HCT116 (cell line): Measurements from ENCODE around the gene RALB. TPM values are rescaled to one million over a fixed set of nuclear protein-coding genes. Genes with fewer than 3 reads are reported as not detected.

Experiments
- ATAC-seq: fragments of 200-7000 bp; cut with Tn5 transposase; 2 replicates; pipeline ENCODE4 v1.9.1; 2020; ENCODE audit warnings: mild to moderate bottlenecking, moderate library complexity
- BruUV-seq: library from RNA; stranded (reverse); fragments of 400-500 nt; replicated peaks from 2 replicates; lab custom pipeline; 2021; lab: Mats Ljungman, UMichigan
- CTCF ChIA-PET: fragments of 300-600 bp; sonication (Branson Sonifier 250); formaldehyde crosslinking; loops from one replicate; lab custom pipeline; 2021; ENCODE audit warnings: antibody characterized with exemption; lab: Charles Lee
- POLR2A ChIA-PET: fragments of 300-600, 350-600 bp; sonication (Branson Sonifier 250); formaldehyde crosslinking; loops from one replicate; lab custom pipeline; 2021; ENCODE audit warnings: antibody characterized with exemption; lab: Charles Lee
- RAD21 ChIA-PET, 2 experiments: fragments of 300-600 bp; sonication (Branson Sonifier 250); formaldehyde crosslinking; loops; one replicate each; lab custom pipeline; 2023; ENCODE audit warnings: low total read pairs in 2 of 2; ENCODE audit not compliant: uncharacterized antibody in 2 of 2, unreplicated experiment in 2 of 2, low non-redundant PET in 1 of 2; lab: Charles Lee
- DNase-seq: peaks from one replicate; pipeline ENCODE4 v3.0.0-alpha.2; 2010; ENCODE audit warnings: low read depth, low spot score
- H2AFZ ChIP-seq: fragments of 200-600 bp; shearing (Covaris generic), sonication (generic); 2 replicates; pipeline ENCODE4 v1.6.1; 2017; ENCODE audit warnings: low read depth, mixed run types, mixed read lengths, antibody characterized with exemption, low read length; ENCODE audit not compliant: poor library complexity, severe bottlenecking
- H3K27ac ChIP-seq: 2 replicates; pipeline ENCODE4 v1.5.1; 2012; ENCODE audit warnings: low read depth, low read length
- H3K27me3 ChIP-seq: fragments of 200-600 bp; sonication (generic); 2 replicates; pipeline ENCODE4 v1.6.1; 2016; ENCODE audit warnings: mixed run types, low read length, mixed read lengths; ENCODE audit not compliant: insufficient read depth
- H3K36me3 ChIP-seq, 2 experiments: fragments of 200-500 bp in 1 of 2; fragments of 200-600 bp in 1 of 2; sonication (Bioruptor generic) in 1 of 2; sonication (generic) in 1 of 2; 2 replicates each; pipeline versions ENCODE4 v1.5.1 to v1.6.1; 2014 to 2016; ENCODE audit warnings: low read length in 2 of 2, inconsistent platforms in 1 of 2, mixed read lengths in 1 of 2, mixed run types in 1 of 2; ENCODE audit not compliant: insufficient read depth in 2 of 2, control insufficient read depth in 1 of 2
- H3K4me1 ChIP-seq, 2 experiments: fragments of 200-600 bp in 1 of 2; sonication (generic) in 1 of 2; 2 replicates each; pipeline versions ENCODE4 v1.5.1 to v1.6.1; 2012 to 2017; ENCODE audit warnings: low read length in 2 of 2, inconsistent platforms in 1 of 2, mild to moderate bottlenecking in 1 of 2, mixed read lengths in 1 of 2, mixed run types in 1 of 2, moderate library complexity in 1 of 2; ENCODE audit not compliant: insufficient read depth in 2 of 2, control insufficient read depth in 1 of 2
- H3K4me2 ChIP-seq: fragments of 200-600 bp; sonication (generic); 2 replicates; pipeline ENCODE4 v1.6.1; 2017; ENCODE audit warnings: mixed run types, low read length, mixed read lengths
- H3K4me3 ChIP-seq, 2 experiments: fragments of 200-600 bp in 1 of 2; sonication (generic) in 1 of 2; replicated peaks in 1 of 2; 2 replicates each; pipeline ENCODE4 v1.5.1; 2011 to 2016; ENCODE audit warnings: low read length in 2 of 2, control low read depth in 1 of 2, low read depth in 1 of 2, mild to moderate bottlenecking in 1 of 2, mixed read lengths in 1 of 2, mixed run types in 1 of 2
- H3K79me2 ChIP-seq: fragments of 200-600 bp; sonication (generic); 2 replicates; pipeline ENCODE4 v1.6.1; 2017; ENCODE audit warnings: mild to moderate bottlenecking, mixed run types, low read length, moderate library complexity, mixed read lengths; ENCODE audit not compliant: insufficient read depth
- H3K9ac ChIP-seq: fragments of 200-600 bp; sonication (generic); 2 replicates; pipeline ENCODE4 v1.6.1; 2016; ENCODE audit warnings: low read length, mixed read lengths
- H3K9me2 ChIP-seq: fragments of 200-600 bp; sonication (generic), shearing (Covaris generic); 2 replicates; pipeline ENCODE4 v1.6.1; 2017; ENCODE audit warnings: mixed run types, mild to moderate bottlenecking, moderate library complexity; ENCODE audit not compliant: insufficient read depth
- H3K9me3 ChIP-seq, 2 experiments: fragments of 200-500 bp in 1 of 2; fragments of 200-600 bp in 1 of 2; sonication (Bioruptor generic) in 1 of 2; sonication (generic) in 1 of 2; 2 replicates each; pipeline ENCODE4 v1.6.1; 2014 to 2017; ENCODE audit warnings: low read length in 2 of 2, mixed read lengths in 2 of 2, inconsistent platforms in 1 of 2, low read depth in 1 of 2, mild to moderate bottlenecking in 1 of 2, mixed run types in 1 of 2, moderate library complexity in 1 of 2; ENCODE audit not compliant: control insufficient read depth in 1 of 2, insufficient read depth in 1 of 2
- H4K20me1 ChIP-seq: fragments of 200-600 bp; sonication (generic), shearing (Covaris generic); 2 replicates; pipeline ENCODE4 v1.6.1; 2017; ENCODE audit warnings: mixed run types, mild to moderate bottlenecking, moderate library complexity; ENCODE audit not compliant: insufficient read depth
- CEBPB ChIP-seq: IDR thresholded peaks from 2 replicates; pipeline ENCODE4 v1.6.1; 2012; ENCODE audit warnings: low read depth
- ELF1 ChIP-seq: IDR thresholded peaks from 2 replicates; pipeline ENCODE4 v1.6.1; 2012; ENCODE audit warnings: low read depth, borderline replicate concordance
- FOSL1 ChIP-seq: IDR thresholded peaks from 2 replicates; pipeline ENCODE4 v1.6.1; 2012; ENCODE audit warnings: low read depth
- JUND ChIP-seq: IDR thresholded peaks from 2 replicates; pipeline ENCODE4 v1.6.1; 2012
- POLR2A ChIP-seq: IDR thresholded peaks from 2 replicates; pipeline ENCODE4 v1.7.0; 2011; ENCODE audit warnings: borderline replicate concordance; ENCODE audit not compliant: insufficient read depth, insufficient read length; ENCODE audit errors: extremely low read depth
- POLR2AphosphoS5 ChIP-seq: IDR thresholded peaks from 2 replicates; pipeline ENCODE4 v1.6.1; 2011; ENCODE audit warnings: mild to moderate bottlenecking, low read depth, low read length, moderate library complexity
- RAD21 ChIP-seq: IDR thresholded peaks from 2 replicates; pipeline ENCODE4 v1.6.1; 2012; ENCODE audit warnings: low read depth, mild to moderate bottlenecking
- SIN3A ChIP-seq: IDR thresholded peaks from 2 replicates; pipeline ENCODE4 v1.6.1; 2012; ENCODE audit warnings: low read depth
- SRF ChIP-seq: IDR thresholded peaks from 2 replicates; pipeline ENCODE4 v1.6.1; 2012; ENCODE audit warnings: low read depth
- TCF7L2 ChIP-seq: IDR thresholded peaks from 2 replicates; pipeline ENCODE4 v1.7.0; 2011; ENCODE audit warnings: borderline replicate concordance, inconsistent platforms; ENCODE audit not compliant: insufficient read depth, insufficient read length; ENCODE audit errors: extremely low read depth
- ZBTB33 ChIP-seq: IDR thresholded peaks from 2 replicates; pipeline ENCODE4 v1.6.1; 2011; ENCODE audit warnings: mild to moderate bottlenecking, low read length, moderate library complexity; ENCODE audit not compliant: insufficient replicate concordance; ENCODE audit errors: extremely low read depth
- ZFX ChIP-seq: fragments of 450-650 bp; IDR thresholded peaks from 2 replicates; pipeline ENCODE4 v1.6.1; 2017
- intact Hi-C: fragments of 100-400 bp; cut with micrococcal nuclease; formaldehyde crosslinking; loops from 2 replicates; pipeline ENCODE4 v1.10.0; 2022
- total RNA-seq: library from RNA; stranded (reverse); gene quantifications from one replicate; pipeline ENCODE4 v1.2.1, GENCODE V29; 2021; ENCODE audit not compliant: unreplicated experiment
- TF ChIP-seq, protein P1 (sequence below): IDR thresholded peaks from 2 replicates; pipeline ENCODE4 v1.6.1; 2012
- TF ChIP-seq, protein P2 (sequence below): IDR thresholded peaks from 2 replicates; pipeline ENCODE4 v1.6.1; 2012

Gene RALB
- total RNA-seq, 1 experiment from 2014 or later, result 42.8 TPM

DNA sequence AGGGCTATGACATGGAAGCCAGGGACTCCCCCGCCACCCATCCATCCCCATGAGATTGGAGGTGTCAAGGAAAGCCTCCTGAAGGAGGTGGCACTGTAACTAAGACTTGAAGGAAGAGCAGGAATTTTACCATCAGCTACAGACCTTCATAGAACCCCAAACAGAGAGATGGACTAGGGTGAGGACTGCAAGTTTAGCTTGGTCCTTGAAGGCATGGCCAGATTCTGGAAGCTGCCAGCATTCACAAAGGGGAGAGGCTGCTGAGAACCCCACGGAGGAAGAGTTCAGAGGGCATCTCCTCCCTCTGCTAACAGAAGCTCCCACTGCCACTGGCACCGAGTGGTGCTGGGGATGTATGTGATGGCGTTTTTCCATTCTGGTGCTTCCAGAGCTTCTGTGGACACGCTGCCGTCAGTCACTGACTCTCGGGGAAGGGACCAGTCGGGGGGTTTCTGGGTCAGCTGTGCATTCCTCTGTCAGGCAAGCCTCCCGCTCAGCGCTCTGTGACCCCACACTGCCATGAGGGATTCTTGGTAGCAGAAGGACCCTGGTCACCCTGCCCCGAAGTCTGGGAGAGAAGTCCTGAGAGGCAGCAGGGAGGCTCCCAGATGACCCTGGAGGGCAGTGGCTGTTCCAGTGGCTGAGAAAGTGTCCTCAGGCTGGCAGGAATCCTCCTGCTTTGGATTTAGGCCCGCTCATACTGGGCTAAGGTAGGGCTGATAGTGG is 47.5 kb upstream of the RALB start:
- intact Hi-C loops, result no loop called here
- no peak for TF ChIP-seq POLR2AphosphoS5
- TF ChIP-seq TCF7L2, result no peak
- no peak for TF ChIP-seq ZBTB33
- no peak for TF ChIP-seq RAD21
- TF ChIP-seq FOSL1, result no peak
- TF ChIP-seq, protein P1, sequence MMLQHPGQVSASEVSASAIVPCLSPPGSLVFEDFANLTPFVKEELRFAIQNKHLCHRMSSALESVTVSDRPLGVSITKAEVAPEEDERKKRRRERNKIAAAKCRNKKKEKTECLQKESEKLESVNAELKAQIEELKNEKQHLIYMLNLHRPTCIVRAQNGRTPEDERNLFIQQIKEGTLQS, result no peak
- no peak for TF ChIP-seq SRF
- no peak for TF ChIP-seq ZFX
- no peak for TF ChIP-seq CEBPB
- TF ChIP-seq ELF1, result no peak
- TF ChIP-seq JUND, result no peak
- TF ChIP-seq POLR2A, result no peak
- TF ChIP-seq SIN3A, result no peak
- TF ChIP-seq, protein P2, sequence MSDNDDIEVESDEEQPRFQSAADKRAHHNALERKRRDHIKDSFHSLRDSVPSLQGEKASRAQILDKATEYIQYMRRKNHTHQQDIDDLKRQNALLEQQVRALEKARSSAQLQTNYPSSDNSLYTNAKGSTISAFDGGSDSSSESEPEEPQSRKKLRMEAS, result no peak
- no TSS peak for BruUV-seq

More for the DNA sequence above, 47.5 kb upstream of the RALB start:
- no peak overlapping the region for H2AFZ ChIP-seq
- no peaks in the 10 kb centered on the region for H3K36me3 ChIP-seq
- peaks cover 19% of the 10 kb centered on the region for H3K79me2 ChIP-seq
- H3K4me2 ChIP-seq, result no peak overlapping the region
- H4K20me1 ChIP-seq, result no peaks in the 10 kb centered on the region
- RAD21 ChIA-PET, result no interaction called here
- CTCF ChIA-PET, result no interaction called here
- H3K4me1 ChIP-seq, result peaks cover 0 to 11% of the 10 kb centered on the region in 2 experiments; a peak in 1 of 4 replicates
- no peaks in the 10 kb centered on the region for H3K9me3 ChIP-seq
- H3K9ac ChIP-seq, result no peak overlapping the region
- no peak overlapping the region for H3K4me3 ChIP-seq
- POLR2A ChIA-PET, result no interaction called here
- H3K27ac ChIP-seq, result no peak overlapping the region
- ATAC-seq, result no peak
- no peak for DNase-seq
- no peaks in the 10 kb centered on the region for H3K27me3 ChIP-seq
- H3K9me2 ChIP-seq, result no peaks in the 10 kb centered on the region
